ENCODE measurements around the gene ZIC2.
A peak's percentile ranks its signal among the peaks of the same experiment; 100 is the strongest.
"Not testable (repeated sequence)": the region's sequence is repeated elsewhere in the genome, so short reads cannot be mapped to it uniquely, and the experiment has no call there.

Gene ZIC2

GRCh38 chr13:100014621-100015020 is 33.0 kb downstream of the ZIC2 start:
- no peak for DNase-seq (ENCODE audit: low read depth, low spot score)

GRCh38 chr13:100019780-100020356 is 38.3 kb downstream of the ZIC2 start:
- DNase-seq (ENCODE audit: low read depth, low spot score), result peak; percentile 42

- DNase-seq (ENCODE audit: low read depth, low spot score), result no peak
Observed at GRCh38 chr13:100022798-100023197, 41.2 kb downstream of the ZIC2 start.

- no peak for DNase-seq (ENCODE audit: low read depth, low spot score)
Observed at GRCh38 chr13:100024023-100024422, 42.4 kb downstream of the ZIC2 start.

GRCh38 chr13:100029933-100030332 is 48.3 kb downstream of the ZIC2 start:
- no peak for DNase-seq (ENCODE audit: low read depth, low spot score)

- not testable (repeated sequence) for DNase-seq (ENCODE audit: low read depth, low spot score)
Observed at GRCh38 chr13:100032642-100033041, 51.1 kb downstream of the ZIC2 start.

GRCh38 chr13:100035936-100036335 is 54.4 kb downstream of the ZIC2 start:
- no peak for DNase-seq (ENCODE audit: low read depth, low spot score)
